ENCODE data around the gene EFCAB10.
"Not testable (repeated sequence)": the region's sequence is repeated elsewhere in the genome, so short reads cannot be mapped to it uniquely, and the experiment has no call there.

The EFCAB10 gene

DNA sequence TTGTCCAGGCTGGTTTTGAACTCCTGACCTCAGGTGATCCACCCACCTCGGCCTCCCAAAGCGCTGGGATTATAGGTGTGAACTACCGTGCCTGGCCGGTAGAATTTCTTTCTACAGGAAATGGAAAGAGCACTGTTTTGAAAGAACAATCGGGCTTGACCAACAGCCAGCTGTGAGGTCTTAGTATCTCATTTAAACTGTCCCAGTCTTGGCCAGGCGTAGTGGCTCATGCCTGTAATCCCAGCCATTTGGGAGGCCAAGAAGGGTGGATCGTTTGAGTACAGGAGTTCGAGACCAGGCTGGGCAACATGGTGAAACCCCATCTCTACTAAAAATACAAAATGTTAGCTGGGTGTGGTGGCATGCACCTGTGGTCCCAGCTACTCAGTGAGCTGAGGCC lies 17.8 kb upstream of the EFCAB10 start:
- DNase-seq (ENCODE audit: low read depth in 3 of 3) = not testable (repeated sequence)

- DNase-seq (ENCODE audit: low read depth in 3 of 3) = no peak
Observed at GRCh38 chr7:105596866-105597265, 15.6 kb upstream of the EFCAB10 start.

- DNase-seq (ENCODE audit: low read depth in 3 of 3) = no peak
Observed at GRCh38 chr7:105594034-105594433, 12.7 kb upstream of the EFCAB10 start.

DNA sequence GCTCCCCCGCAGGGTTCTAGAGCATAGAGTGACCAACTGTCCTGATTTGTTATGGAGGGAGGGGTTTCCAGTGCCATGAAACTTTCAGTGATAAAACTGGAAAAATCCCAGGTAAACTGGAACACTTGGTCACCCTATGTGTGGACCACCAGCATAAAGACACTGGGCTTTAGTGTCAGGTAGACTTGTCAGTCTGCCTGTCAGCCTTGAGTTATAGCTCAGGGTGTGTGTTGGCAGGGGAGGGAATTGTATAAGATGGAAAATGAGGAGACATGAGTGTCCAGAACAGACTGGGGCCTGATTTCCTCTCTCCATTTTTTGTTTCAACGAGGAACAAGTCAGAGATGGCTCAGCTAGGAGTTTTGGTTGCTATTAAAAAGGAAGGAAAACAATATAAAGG lies 10.2 kb upstream of the EFCAB10 start:
- no peak for DNase-seq (ENCODE audit: low read depth in 3 of 3)

DNA sequence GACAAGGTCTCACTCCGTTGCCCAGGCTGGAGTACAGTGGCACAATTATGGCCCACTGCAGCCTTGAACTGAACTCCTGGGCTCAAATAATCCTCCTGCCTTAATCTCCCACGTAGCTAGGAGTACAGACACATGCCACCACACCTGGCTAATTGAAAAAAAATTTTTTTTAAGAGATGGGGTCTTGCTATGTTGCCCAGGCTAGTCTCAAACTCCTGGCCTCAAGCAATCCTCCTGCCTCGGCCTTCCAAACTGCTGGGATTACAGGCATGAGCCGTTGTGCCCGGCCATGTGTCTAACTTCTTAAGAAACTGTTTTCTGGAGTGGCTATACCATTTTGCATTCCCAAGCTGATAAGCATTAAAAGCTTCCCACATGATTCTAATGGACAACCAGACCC lies 9.5 kb upstream of the EFCAB10 start:
- DNase-seq (ENCODE audit: low read depth in 3 of 3) = no peak

DNA sequence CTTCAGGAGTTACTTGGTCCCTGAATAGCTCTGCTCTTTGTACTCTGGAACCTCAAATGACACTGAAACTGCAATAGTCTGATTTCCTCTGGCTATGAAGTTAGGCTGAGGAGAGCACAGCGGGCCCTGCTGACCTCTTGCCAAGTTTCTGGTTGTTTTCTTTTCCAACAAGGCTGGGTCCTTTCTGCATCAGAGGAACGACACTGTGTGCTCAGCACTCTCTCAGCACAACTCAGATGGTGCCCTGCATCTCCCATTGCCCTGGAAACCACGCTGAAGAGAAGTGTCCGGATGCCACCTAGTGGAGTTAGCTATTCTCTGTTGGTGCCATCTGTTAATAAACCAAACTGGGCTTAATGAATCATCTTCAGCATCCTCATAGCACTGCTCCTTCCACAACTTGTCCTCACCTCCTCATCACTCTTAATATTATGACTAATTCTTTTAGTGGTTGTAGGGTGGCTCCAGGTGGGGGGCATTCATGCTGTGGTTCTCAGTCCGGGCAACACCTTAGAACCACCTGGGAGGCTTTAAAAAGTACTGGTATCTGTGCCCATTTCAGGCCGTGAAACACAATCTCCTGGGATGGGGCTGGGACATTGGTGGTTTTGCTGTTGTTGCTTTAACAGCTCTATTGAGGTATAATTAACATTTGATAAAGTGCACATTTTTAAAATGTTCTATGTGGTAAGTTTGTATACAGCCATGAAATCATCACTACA lies 8.2 kb upstream of the EFCAB10 start:
- peak; percentile 7 to 49 (median 16) for DNase-seq (ENCODE audit: low read depth in 3 of 3)

- no peak for DNase-seq (ENCODE audit: low read depth in 3 of 3)
Observed at GRCh38 chr7:105587909-105588635, 6.8 kb upstream of the EFCAB10 start.

- no peak for DNase-seq (ENCODE audit: low read depth in 3 of 3)
Observed at GRCh38 chr7:105585850-105586500, 4.7 kb upstream of the EFCAB10 start.

GRCh38 chr7:105584165-105584564 lies 2.9 kb upstream of the EFCAB10 start:
- DNase-seq (ENCODE audit: low read depth in 3 of 3) = no peak

DNA sequence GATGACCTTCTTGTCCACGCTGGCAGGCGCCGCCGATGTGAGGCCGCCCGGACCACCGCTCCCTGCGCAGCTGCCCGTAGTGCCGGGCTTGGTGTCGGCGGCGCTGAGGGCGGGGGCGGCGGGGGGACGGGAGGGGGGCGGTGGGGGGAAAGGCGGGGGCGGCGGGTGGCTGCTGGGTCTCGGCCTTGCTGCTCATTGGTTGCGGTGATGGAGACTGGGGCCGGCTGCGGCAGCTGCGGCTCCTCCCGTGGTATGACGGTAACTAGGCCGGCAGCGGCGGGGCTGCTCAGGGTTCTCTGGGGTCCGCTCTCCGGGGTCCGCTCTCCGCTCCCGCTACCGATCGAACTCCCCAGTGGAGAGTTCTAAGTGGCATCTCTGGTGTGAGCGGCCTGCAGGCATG lies 1.8 kb upstream of the EFCAB10 start:
- no peak for DNase-seq (ENCODE audit: low read depth in 3 of 3)

DNA sequence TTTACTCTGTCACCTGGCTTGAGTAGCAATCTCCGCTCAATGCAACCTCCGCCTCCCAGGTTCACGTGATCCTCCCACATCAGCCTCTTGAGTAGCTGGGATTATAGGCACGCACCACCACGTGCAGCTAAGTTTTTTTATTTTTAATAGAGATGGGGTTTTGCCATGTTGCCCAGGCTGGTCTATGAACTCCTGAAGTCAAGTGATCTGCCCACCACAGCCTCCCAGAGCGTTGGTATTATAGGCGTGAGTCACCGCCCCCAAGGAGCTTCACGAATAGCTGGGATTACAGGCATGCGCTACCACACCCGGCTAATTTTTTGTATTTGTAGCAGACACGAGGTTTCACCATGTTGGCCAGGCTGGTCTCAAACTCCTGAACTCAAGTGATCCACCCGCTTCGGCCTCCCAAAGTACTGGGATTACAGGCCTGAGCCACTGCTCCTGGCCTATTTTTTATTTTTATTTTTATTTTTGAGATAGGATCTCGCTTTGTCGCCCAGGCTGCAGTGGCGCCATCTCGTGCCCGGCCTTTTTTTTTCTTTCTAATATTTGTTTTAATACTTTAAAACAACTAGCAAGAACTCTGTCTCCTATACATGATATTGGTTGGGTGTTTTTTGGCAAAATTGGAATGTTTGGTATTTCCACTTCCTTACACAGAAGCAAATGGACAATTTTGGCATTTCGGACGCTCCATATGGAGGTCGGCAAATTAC lies 1.1 kb downstream of the EFCAB10 start:
- no peak for DNase-seq (ENCODE audit: low read depth in 3 of 3)

GRCh38 chr7:105578496-105578895 lies 2.8 kb downstream of the EFCAB10 start:
- no peak for DNase-seq (ENCODE audit: low read depth in 3 of 3)

DNA sequence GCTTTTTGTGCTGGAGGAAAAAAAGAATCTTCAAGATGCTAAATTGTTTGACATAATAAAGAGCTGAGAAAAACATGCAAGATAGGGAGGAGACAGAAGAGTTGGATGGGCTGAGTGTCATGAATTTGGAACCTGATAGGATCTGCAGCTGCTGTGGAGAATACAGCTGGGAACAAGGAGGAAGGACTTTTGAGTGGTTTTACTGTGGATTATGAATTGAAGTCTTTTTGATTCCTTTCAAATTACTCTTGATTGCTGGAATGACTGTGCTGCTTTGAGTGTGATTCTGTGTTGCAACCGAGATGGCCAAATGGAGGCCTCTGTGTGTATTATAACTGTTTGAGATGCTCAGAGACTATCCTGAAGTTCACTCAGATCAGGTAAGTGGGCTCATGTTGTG lies 4.0 kb downstream of the EFCAB10 start:
- no peak for DNase-seq (ENCODE audit: low read depth in 3 of 3)

- DNase-seq (ENCODE audit: low read depth in 3 of 3) = no peak
Observed at GRCh38 chr7:105571891-105572290, 9.4 kb downstream of the EFCAB10 start.

- no peak for DNase-seq (ENCODE audit: low read depth in 3 of 3)
Observed at GRCh38 chr7:105567821-105568220, 13.5 kb downstream of the EFCAB10 start.

DNA sequence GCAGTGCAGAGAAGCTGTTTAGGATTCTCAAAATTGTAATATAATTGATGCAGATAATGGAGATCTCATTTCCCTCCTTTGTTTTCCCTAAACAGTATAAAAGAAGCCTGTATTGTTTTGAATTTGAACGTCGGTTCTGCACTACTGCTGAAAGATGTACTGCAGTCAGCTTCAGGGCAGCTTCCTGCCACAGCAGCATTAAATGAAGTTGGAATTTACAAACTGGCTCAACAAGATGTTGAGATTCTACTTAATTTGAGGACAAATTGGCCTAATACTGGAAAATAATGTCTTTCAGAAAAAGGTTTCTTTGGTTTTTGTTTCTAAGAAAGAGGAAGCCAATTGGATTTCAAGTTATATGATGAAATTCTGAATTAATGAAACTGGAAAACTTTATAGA lies 14.3 kb downstream of the EFCAB10 start:
- DNase-seq (ENCODE audit: low read depth in 3 of 3) = no peak

- no peak for DNase-seq (ENCODE audit: low read depth in 3 of 3)
Observed at GRCh38 chr7:105565190-105565589, 16.1 kb downstream of the EFCAB10 start.

- DNase-seq (ENCODE audit: low read depth in 3 of 3) = no peak
Observed at GRCh38 chr7:105559926-105560325, 21.4 kb downstream of the EFCAB10 start.

DNA sequence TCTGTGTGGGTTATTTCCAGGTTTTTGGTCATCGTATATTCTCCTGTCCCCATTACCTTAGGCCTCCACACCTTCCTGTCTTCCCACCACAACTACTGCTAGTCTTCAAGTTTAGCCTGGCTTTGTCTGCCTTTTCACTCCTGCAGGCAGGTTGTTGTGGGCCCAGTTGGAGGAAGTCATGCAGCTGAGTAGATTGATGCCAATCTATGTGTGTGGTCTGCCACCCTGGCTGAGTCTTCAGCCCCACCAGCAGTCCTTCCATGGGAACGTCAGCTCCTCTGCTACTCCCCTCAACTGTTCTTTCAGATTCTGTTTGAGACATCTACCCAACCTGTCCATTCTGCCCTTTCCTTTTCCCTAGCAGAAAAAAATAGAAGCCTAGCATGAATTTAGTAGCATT lies 43.0 kb downstream of the EFCAB10 start:
- DNase-seq (ENCODE audit: low read depth in 3 of 3) = no peak

DNA sequence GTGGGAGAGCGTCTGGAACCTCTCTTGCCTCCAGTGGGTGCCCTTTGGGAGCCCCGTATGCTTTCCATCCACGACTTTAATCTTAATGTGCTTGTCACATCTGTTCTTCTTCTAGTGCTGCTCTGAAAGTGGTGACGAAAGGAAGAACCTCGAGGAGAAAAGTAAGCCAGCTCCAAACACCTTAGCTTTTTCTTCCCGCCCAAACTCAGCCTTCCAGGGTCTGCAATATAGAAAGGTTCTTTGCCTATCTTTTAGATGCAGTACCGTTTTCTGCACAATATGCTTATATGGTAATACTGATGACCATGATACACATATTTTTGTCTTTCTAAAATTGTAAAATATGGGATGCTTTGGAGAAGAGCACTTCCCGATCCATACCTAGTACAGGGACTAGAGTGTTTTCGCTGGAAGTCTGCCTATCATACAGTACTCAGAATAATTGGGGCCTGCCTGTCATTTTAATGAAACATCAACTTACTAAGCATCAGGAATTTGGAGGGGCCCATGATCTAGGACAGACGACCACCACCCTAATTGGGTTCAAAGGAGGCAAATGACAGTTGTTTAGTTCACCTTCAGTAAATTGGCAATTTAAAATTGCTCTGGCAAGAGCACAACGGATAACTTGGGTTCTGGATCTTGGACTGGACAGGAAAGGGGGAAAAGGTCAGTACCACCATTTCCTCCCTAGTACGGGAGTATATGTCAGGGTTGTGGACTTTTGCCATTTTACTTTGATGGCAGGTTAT lies 48.4 kb downstream of the EFCAB10 start:
- DNase-seq (ENCODE audit: low read depth in 3 of 3) = no peak
